CD4-positive, alpha-beta T cell treated with Interleukin-4 for 4 hours (primary cell): Measurements from ENCODE around the gene ARHGAP33.
A peak's percentile ranks its signal among the peaks of the same experiment; 100 is the strongest.

ENCODE experiments used
- DNase-seq: peaks from one replicate; pipeline ENCODE4 v3.0.0-alpha.2; 2020

The ARHGAP33 gene, protein sequence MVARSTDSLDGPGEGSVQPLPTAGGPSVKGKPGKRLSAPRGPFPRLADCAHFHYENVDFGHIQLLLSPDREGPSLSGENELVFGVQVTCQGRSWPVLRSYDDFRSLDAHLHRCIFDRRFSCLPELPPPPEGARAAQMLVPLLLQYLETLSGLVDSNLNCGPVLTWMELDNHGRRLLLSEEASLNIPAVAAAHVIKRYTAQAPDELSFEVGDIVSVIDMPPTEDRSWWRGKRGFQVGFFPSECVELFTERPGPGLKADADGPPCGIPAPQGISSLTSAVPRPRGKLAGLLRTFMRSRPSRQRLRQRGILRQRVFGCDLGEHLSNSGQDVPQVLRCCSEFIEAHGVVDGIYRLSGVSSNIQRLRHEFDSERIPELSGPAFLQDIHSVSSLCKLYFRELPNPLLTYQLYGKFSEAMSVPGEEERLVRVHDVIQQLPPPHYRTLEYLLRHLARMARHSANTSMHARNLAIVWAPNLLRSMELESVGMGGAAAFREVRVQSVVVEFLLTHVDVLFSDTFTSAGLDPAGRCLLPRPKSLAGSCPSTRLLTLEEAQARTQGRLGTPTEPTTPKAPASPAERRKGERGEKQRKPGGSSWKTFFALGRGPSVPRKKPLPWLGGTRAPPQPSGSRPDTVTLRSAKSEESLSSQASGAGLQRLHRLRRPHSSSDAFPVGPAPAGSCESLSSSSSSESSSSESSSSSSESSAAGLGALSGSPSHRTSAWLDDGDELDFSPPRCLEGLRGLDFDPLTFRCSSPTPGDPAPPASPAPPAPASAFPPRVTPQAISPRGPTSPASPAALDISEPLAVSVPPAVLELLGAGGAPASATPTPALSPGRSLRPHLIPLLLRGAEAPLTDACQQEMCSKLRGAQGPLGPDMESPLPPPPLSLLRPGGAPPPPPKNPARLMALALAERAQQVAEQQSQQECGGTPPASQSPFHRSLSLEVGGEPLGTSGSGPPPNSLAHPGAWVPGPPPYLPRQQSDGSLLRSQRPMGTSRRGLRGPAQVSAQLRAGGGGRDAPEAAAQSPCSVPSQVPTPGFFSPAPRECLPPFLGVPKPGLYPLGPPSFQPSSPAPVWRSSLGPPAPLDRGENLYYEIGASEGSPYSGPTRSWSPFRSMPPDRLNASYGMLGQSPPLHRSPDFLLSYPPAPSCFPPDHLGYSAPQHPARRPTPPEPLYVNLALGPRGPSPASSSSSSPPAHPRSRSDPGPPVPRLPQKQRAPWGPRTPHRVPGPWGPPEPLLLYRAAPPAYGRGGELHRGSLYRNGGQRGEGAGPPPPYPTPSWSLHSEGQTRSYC

DNA sequence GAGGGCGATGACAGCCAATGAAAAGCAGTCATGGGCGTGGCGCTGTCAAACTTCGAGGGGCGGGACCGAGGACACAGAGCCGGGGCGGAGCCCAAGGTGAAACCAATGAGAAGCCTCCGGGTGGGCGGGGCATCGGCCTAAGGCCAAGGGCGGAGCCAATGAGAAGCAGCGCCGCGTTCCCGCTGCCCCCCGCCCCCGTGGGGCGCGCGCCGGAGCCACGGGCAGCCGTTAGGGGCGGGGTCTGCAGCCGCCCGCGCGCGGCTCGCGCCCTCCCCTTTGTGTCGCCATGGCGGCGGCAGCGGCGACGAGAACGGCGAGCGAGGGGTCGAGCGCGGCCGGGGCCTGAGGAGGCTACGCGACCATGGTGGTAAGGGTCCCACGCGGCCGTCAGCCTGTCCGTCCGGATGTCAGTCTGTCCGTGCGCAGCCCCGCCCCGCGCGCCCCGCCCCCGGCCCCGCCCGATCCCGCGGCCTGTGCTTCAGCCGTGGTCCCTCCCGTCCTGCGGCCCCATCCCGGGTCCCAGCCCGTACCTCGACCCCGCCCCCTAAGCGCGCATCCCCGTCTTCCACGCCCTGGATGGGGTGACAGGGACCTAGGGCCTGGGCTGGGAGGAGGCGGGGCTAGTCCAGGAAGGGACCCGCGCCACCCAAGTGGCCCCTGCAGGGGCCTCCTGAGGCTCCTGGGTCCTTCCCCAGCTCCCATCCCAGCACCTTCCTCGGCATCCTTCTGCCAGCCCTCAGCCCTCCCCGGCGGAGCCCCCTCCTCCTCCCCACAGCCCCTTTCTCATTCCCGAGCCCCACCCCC lies at the start of gene ARHGAP33:
Gene ARHGAP33 (plus strand): TSS at position 267 of the 804 bp plus-strand sequence. CDS start 95 bp downstream, at position 362.
- DNase-seq, result peak; percentile 97

DNA sequence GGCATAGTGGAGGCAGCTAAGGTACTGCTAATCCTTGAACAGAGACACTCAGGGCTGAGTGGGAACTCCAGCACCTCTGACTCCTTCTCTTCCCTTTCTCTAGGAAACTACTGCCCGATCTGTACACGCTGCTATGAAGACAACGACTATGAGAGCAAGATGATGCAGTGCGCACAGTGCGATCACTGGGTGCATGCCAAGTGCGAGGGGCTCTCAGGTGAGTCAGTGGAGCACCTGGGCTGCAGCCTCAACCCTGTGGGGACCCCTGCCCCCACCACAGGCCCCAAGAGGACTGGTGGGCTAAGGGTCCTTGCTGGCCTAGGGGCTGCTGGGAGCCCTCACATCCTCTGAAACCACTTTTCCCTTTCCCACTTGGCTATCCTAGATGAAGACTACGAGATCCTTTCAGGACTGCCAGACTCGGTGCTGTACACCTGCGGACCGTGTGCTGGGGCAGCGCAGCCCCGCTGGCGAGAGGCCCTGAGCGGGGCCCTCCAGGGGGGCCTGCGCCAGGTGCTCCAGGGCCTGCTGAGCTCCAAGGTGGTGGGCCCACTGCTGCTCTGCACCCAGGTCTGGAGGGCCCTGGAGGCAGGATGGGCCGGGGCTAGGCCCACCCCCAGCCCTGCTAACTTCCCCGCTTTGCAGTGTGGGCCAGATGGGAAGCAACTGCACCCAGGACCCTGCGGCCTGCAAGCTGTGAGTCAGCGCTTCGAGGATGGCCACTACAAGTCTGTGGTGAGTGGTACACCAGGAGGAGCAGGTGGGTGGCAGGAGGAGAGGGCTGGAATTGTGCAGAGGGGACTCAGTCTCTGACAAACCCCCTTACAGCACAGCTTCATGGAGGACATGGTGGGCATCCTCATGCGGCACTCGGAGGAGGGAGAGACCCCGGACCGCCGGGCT lies 48.1 kb upstream of the ARHGAP33 start:
- DNase-seq, result no peak

DNA sequence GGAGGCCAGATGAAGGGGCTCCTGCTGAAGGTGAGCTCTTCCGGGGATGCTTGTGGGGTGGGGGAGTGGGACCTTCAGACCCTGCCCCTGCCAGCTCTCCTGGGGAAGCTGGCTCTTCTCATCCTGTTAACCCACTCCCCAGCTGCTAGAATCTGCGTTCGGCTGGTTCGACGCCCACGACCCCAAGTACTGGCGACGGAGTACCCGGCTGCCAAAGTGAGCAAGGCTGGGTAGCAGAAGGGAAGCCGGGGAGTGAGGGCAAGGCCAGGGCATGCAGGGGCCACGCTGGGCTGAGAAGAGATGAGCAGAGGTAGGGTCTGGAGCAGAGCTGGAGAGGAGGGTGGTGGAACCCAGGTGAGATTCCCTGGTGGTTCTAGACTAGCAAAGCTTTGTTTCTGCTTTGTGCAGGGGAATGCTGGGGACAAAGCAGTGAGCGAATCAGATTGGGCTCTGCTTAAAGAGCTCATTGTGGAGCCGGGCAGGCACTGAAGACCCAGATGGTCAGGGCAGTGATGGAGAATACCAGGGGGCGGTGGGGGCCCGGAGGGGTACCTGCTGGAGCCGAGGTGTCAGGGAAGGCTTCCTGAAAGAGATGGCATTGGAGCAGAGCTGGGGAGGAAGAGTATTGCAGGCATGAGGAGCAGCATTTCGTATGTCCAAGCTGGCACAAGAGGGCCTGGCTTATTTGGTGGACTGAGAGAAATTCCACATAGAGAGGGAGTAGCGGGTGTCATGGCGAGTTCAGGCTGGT lies 47.2 kb upstream of the ARHGAP33 start:
- DNase-seq, result no peak

DNA sequence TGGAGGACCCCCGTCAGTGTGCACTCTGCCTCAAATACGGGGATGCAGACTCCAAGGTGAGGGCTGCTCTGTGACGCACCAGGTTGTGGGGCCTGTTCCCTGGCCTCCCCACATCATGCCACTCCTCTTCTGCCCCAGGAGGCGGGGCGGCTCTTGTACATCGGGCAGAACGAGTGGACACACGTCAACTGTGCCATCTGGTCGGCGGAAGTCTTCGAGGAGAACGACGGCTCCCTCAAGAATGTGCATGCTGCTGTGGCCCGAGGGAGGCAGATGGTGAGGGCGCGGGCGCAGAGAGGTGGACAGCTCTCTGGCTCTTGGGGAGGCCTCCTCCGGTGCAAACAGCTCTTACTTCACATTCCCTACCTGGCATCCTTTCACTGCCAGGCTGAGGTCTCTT lies 46.3 kb upstream of the ARHGAP33 start:
- DNase-seq, result no peak

DNA sequence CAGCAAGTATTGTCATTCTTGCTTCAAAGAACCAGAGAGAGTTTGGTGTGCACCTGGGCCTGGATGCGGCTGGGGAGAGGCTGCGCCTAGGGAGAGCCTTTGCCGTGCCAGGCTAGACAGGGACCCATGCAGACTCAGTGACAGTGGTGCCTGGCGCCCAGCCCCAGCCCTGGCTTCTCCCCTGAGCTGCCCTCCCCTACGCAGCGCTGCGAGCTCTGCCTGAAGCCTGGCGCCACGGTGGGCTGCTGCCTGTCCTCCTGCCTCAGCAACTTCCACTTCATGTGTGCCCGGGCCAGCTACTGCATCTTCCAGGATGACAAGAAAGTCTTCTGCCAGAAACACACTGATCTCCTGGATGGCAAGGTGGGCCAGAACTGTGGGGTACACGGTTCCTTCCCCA lies 45.6 kb upstream of the ARHGAP33 start:
- no peak for DNase-seq

DNA sequence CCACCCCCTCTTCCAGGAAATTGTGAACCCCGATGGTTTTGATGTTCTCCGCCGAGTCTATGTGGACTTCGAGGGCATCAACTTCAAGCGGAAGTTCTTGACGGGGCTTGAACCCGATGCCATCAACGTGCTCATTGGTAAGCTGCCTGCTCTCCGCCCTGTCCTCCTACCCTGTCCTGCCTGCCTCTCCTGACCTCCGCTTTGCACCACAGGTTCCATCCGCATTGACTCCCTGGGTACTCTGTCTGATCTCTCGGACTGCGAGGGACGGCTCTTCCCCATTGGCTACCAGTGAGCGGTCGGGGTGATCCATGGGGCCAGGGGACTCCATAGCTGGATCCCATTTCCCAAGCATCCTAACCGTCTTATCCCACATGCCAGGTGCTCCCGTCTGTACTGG lies 45.0 kb upstream of the ARHGAP33 start:
- DNase-seq, result no peak

DNA sequence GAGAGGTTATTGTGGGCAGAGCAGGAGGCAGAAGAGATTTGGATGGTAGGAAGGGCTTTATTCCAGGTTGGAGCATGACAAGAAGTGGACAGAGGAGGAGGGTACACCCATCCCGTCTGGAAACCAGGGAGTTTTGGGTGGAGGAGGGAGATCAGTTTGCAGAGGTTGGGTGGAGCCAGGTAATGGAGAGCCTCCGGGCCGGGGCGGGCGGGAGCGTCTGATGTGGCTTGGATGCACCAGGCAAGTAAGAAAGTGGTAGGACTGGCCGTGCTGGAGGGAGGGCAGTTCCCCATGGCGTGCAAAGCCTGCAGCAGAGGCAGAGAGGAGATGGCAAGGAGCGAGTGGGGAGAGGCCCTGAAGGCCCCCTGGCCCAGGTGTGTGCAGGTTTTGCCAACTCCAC lies 44.0 kb upstream of the ARHGAP33 start:
- no peak for DNase-seq

DNA sequence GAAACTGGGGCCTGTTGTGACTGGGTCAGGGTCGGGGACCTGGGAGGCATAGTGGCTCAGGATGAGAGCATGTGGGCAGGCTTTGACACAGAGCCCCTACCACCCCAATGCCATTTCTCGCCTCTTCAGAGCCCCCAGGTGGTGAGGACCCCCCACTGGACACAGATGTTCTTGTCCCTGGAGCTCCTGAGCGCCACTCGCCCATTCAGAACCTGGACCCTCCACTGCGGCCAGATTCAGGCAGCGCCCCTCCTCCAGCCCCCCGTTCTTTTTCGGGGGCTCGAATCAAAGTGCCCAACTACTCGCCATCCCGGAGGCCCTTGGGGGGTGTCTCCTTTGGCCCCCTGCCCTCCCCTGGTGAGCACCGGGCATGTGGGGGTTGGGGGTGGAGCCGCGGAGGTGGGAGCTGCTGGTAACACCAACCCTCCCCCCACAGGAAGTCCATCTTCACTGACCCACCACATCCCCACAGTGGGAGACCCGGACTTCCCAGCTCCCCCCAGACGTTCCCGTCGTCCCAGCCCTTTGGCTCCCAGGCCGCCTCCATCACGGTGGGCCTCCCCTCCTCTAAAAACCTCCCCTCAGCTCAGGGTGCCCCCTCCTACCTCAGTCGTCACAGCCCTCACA lies 43.5 kb upstream of the ARHGAP33 start:
- DNase-seq, result no peak

DNA sequence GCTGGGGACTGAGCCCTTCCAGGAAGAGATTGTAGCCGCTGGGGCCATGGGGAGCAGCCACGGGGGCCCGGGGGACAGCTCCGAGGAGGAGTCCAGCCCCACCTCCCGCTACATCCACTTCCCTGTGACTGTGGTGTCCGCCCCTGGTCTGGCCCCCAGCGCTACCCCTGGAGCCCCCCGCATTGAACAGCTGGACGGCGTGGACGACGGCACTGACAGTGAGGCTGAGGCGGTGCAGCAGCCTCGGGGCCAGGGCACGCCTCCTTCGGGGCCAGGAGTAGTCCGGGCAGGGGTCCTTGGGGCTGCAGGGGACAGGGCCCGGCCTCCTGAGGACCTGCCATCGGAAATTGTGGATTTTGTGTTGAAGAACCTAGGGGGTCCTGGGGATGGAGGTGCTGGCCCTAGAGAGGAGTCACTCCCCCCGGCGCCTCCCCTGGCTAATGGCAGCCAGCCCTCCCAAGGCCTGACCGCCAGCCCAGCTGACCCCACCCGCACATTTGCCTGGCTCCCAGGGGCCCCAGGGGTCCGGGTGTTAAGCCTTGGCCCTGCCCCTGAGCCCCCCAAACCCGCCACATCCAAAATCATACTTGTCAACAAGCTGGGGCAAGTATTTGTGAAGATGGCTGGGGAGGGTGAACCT lies 42.7 kb upstream of the ARHGAP33 start:
- DNase-seq, result no peak

DNA sequence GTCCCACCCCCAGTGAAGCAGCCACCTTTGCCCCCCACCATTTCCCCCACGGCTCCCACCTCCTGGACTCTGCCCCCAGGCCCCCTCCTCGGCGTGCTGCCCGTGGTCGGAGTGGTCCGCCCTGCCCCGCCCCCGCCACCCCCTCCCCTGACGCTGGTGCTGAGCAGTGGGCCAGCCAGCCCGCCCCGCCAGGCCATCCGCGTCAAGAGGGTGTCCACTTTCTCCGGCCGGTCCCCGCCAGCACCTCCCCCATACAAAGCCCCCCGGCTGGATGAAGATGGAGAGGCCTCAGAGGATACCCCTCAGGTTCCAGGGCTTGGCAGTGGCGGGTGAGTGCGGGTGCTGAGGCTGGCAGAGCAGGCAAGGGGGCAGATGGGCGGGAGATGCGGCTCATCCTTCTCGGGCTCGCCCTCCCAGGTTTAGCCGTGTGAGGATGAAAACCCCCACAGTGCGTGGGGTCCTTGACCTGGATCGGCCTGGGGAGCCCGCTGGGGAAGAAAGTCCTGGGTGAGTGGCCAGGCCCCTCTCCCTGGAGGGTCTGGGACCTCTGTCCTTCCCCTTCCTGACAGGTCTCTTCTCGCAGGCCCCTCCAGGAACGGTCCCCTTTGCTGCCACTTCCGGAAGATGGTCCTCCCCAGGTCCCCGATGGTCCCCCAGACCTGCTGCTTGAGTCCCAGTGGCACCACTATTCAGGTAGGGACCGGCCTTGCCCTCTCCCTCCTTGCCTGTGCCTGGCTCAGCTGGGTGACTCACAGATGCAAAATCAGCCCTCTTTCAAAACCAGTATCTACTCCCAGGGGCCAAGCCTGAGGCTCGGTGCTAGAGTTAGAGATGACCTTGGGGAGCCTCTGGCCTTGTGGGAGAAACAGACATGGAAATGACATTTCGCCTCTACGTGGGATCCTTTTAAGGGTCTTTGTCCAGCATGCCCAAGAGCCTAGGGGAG lies 41.9 kb upstream of the ARHGAP33 start:
- DNase-seq, result no peak

DNA sequence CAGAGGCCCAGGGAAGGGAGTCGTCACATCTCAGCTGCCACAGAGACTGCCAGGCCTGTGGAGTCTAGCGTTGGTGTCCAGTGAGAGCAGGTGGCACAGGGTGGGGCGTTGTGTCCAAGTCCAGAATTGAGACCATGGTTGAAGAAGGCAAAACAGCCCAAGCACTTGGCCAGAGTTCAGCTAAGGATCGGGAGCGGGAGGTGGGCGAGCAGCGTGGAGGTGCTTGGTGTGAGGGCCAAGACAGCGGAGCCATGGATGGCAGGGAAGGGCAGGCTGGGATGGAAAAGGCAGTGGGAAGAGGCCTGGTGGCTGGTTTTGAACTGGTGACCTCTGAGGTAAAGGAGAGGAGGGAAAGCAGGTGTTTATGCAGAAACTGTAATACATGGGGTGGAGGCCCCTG lies 41.1 kb upstream of the ARHGAP33 start:
- DNase-seq, result no peak

DNA sequence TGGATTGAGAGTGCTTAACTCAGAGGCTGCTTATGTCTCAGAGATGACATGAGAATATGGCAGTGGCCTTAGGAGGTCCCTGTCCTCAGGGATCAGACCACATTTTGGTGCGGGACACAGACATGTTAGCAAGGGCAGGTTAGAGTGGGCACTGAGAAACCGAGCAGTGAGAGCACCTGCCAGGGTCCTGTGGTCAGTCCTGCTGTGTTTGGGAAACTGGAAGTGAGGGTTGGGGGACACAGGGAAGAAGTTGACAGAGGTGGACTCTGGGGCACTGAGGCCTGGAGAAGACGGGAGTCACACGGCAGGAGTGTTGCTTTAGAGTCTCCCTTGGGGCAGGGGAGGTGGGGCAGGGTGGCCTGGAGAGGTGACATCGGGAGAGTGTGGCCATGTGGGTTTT lies 40.5 kb upstream of the ARHGAP33 start:
- no peak for DNase-seq

DNA sequence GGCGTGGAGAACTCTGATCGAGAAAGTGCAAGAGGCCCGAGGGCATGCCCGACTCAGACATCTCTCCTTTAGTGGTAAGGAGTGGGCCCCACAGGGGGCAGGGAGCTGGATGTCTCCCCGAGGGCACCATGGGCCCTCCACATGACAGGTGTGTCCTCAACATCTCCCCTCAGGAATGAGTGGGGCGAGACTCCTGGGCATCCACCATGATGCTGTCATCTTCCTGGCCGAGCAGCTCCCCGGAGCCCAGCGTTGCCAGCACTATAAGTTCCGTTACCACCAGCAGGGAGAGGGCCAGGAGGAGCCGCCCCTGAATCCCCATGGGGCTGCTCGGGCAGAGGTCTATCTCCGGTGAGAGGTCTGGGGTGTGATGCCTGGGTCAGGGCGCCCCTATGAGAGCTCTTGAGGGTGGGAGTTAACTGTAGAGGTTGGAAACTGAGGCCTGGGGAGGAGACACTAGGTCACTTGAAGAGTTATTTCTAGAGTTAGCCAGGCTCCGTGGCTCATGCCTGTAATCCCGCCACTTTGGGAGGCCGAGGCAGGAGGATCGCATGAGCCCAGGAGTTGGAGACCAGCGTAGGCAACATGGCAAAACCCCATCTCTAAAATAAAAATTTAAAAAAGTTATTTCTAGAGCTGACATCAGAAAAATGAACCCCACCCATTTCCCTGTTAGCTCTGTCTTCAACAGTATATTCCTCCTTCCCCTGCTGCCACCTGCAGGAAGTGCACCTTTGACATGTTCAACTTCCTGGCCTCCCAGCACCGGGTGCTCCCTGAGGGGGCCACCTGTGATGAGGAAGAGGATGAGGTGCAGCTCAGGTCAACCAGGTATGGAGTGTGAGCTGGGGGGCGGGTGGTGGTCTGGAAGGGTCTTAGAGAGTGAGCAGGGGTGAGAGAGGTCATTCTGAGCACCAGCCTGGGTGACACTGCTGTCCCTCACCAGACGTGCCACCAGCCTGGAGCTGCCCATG lies 38.2 kb upstream of the ARHGAP33 start:
- no peak for DNase-seq

DNA sequence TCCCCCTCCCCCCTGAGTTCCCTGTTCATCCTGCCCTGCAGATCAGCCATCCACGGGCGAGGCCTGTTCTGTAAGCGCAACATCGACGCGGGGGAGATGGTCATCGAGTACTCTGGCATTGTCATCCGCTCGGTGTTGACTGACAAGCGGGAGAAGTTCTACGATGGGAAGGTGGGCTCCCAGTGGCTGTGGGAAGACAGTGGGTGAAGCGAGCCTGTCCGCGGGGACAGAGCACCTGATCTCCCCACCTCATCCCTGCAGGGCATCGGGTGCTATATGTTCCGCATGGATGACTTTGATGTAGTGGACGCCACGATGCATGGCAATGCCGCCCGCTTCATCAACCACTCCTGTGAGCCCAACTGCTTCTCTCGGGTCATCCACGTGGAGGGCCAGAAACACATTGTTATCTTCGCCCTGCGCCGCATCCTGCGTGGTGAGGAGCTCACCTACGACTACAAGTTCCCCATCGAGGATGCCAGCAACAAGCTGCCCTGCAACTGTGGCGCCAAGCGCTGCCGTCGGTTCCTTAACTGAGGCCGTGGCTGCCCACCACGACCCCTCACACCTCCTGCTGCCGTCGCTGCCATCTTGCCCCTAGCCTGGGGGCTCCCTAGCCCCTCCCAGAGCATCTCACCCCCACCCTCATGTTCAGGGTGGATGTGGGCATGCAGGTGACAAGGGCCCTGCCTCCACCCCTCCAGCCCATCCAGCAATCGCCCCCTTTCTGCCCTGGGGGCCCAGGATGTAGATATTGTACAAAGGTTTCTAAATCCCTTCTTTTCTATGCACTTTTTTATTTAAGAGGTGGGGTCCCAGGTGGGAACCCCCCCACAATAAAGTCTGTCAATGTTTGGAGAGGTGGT lies 37.1 kb upstream of the ARHGAP33 start:
- no peak for DNase-seq

DNA sequence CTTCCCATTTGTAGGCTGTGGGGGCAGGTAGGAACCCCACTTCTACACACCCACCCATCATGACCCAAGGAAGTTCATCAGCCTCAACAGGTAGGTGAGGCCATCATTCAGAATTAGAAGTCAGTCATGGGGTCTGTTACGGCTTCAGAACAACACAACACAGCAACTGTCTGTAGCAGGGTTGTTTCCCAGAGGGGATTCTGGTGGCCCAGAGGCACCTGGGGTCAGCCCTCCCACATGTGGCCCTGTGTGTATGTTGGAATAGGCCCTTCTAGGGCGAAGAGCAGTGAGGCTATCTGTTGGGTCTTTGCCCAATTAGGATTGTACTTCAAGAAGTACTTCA lies 36.5 kb upstream of the ARHGAP33 start:
- no peak for DNase-seq
